HCEC 1CT (cell line): Measurements from ENCODE around the gene OXT.

ENCODE experiments used
- DNase-seq: peaks from one replicate; pipeline ENCODE4 v3.0.0-alpha.2; 2017

OXT gene

DNA sequence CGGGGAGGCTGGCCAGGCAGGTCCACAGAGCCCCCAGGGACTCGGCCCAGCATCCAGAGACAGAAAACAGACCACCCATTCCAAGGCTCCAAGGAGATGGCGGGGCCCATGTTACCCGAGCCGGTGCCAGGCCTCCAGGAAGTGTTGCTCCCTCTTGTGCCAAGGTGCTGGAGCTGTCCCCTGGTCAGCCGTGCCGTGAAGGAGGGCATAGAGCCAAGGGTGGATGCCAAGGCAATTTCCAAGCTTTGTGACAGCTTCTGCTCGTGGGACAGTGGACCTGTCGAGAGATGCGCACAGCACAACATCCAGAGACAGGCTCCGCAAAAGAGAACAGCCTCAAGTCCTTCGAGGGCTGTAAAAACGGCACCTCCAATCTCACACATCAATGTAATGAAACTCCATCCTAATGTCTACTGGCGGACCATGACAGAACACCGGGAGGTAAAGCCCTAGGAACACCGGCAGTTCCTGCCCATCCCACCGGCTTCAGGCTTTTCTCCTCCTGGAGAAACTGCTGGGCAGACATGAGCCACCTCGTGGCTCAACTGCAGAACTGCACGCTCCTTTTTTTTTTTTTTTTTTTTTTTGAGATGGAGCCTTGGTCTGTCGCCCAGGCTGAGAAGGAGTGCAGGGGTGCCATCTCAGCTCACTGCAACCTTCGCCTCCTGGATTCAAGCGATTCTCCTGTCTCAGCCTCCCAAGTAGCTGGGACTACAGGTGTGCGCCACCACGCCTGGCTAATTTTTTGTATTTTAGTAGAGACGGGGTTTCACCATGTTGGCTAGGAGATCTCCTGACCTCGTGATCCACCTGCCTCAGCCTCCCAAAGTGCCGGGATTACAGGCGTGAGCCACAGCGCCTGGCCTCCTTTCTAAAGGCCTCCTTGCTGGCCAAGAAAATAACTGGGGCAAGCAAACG is 44.0 kb downstream of the OXT start:
- peak; percentile 44 for DNase-seq

DNA sequence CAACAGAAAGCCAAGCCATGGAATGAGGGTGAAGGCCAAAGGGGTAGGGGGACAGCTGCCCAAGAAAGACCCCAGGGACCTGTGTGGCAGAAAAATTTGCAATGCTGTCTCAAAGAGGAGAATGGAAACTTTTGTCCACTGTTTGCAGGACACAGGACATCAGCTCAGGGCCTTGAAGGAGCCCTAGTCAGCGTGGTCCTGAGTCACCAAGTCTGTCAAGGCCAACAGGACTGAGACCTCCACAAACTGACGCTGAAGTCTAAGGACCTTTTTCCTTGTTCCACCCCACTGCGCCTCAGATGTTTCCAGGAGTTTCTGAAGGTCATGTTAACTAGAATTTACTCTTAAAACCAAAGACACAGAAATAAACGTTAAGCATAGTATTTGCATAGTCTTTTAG is 44.9 kb downstream of the OXT start:
- DNase-seq, result no peak

DNA sequence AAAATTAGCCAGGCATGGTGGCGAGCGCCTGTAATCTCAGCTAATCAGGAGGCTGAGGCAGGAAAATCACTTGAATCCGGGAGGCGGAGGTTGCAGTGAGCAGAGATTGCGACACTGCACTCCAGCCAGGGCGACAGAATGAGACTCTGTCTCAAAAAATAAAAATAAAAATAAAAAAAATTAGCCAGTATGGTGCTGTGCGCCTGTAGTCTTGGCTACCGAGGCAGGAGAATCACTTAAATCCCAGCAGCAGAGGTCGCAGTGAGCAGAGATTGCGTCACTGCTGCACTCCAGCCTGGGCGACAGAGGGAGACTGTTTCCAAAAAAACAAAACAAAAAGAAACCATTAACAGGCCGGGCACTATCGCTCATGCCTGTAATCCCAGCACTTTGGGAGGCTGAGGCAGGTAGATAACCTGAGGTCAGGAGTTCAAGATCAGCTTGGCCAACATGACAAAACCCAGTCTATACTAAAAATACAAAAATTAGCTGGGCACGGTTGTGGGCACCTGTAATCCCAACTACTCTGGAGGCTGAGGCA is 46.5 kb downstream of the OXT start:
- peak; percentile 47 for DNase-seq

DNA sequence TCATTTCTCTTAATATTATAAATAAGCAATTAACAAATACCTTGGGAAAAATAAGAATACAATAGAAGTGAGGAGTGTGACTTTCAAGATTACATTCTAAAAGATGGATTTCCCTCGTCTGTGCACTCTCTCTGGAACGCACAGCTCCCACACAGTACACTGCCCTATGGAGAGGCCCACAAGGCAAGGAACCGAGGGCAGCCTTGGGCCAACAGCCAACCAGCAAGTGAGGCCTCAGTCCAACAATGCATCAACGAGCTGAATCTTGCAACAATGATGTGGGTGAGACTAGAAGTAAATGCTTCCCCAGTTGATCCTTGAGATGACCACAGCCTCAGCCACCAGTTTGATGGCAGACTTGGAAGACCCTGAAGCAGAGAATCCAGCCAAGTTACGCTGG is 47.6 kb downstream of the OXT start:
- no peak for DNase-seq

DNA sequence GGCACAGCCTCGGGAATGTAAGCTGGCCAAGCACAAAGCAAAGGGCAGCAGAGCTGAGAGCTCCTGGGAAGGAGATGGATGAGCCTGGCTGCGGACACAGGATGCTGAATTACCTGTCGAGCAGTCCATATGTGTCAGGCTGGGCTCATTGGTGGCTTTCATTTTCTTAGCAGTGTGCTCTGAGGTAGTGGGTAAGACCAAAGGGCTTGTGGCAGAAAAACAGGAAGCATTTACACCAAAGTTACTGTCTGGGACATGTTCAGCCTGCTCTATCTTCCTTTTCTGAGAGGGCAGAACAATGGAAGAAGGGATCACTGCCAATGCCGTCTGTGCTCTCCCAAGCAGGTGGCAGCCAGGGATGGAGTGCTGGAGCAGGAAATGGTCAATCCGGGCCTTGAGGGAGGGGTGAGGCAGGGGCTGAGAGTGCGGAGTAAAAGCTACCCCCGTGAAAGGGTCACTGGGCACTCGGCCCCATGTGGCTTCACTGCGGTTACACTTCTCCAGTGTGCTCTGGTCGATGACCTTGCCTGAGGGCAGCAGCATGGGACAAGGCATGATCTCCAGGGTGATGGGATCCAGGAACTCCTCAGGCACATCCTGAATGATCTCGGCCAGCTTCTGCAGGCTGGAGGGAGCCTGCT is 50.0 kb downstream of the OXT start:
- no peak for DNase-seq
